Measurements from ENCODE around the gene COL17A1.
A peak's percentile ranks its signal among the peaks of the same experiment; 100 is the strongest.

Gene COL17A1

GRCh38 chr10:104085801-104086400 is at the start of gene COL17A1:
Gene COL17A1 (minus strand): TSS chr10:104085880. CDS start chr10:104080673, 5,207 bp downstream.
- no peak for DNase-seq

DNA sequence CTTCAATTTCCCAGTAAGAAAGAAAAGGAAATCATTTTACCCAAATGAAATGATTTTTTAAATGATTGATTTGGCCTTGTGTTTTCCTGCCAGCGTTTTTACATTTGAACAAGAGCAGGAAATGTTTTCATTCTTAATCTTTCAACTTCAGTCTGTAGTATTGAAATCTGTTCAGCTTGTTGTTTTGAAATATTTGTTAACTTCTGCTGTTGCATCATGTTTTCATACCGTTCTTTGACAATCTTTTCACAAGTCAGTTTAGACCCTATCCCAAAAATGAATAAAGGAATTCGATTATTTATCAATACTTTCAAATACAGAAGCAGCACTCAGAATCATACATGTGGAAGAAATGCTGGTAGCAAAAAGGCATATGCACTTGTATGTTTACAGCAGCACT is 44.4 kb upstream of the COL17A1 start:
- no peak for DNase-seq

GRCh38 chr10:104128214-104128613 is 42.5 kb upstream of the COL17A1 start:
- no peak for DNase-seq

DNA sequence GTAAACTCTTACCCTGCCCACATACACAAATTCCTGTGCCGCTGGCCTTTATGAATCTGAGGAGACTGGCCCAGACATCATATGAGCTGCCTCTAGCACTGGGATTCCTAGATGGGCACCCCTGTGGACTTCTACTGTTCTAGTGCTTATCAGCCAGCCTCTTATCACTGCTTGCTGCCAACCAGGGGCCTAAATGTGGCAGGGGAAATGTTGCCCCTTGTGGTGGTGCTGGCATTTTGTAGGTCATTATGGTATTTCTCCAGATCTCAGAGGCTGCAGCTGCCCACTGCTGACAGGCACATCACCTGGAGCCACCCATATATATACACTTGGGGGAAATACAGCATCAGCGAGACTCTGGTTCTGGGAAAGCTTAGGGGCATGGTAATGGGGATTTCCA is 41.7 kb upstream of the COL17A1 start:
- DNase-seq, result no peak

DNA sequence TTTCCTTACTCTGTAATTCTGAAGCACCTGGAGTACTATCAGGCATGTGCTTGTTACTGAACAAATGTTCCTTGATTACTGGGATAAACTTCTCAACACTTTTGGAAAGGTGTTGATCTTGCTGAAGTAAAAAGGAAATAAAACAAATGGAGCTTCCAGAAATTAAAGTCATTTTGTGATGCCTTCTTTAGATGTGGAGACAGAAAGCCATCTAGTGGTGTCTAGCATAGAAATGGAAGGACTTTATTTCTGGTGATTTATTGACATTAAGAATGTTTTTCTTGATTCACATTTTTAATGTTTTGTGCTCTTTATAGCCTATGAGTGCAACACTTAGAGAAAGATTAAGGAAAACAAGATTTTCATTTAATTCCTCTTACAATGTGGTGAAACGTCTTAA is 37.7 kb upstream of the COL17A1 start:
- no peak for DNase-seq

DNA sequence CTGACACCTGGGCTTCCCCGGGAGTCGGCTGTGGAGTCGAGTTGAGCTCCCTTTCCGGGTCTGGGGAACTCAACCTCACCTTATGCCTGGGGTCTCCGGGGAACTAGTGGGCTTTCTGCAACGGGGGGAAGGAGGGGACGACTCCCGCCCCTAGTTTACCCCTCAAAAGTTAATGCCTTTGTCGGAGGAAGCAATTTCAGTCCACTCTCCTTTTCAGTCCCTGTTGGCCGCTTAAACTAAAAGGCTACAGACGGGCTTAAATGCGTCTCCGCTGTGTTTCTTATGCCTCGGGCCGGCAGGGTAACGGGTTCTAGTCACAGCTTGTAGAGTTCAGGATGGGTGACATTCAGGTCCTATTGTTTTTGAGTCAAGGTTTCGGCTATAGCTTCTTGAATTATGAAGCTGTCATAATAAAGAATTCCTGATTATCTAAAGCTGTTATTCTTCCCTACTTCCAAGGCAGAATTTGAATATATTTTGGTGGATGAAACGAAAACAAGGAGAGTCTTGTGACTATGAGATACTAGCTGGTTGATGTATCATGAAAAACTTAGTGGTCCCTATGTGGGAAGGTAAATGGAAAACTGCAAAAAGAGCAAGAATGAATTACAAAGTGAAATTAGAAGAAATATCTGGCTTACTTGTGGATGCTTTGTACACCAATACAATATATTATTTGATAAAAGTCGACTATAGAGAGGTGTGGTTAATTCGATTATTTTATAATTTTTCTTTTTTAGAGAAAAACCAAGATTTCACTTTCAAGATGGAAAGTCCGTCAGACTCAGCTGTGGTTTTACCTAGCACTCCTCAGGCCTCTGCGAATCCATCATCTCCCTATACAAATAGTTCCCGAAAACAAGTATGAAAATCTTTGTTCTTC is 36.8 kb upstream of the COL17A1 start:
- DNase-seq, result no peak

GRCh38 chr10:104121485-104122224 is 36.0 kb upstream of the COL17A1 start, which contains the start of gene SFR1:
Gene SFR1 (plus strand): TSS chr10:104122171. CDS start chr10:104122184, 13 bp downstream.
- DNase-seq, result peak; percentile 99

- DNase-seq, result peak; percentile 84
Measured at GRCh38 chr10:104120903-104121484, 35.3 kb upstream of the COL17A1 start.

DNA sequence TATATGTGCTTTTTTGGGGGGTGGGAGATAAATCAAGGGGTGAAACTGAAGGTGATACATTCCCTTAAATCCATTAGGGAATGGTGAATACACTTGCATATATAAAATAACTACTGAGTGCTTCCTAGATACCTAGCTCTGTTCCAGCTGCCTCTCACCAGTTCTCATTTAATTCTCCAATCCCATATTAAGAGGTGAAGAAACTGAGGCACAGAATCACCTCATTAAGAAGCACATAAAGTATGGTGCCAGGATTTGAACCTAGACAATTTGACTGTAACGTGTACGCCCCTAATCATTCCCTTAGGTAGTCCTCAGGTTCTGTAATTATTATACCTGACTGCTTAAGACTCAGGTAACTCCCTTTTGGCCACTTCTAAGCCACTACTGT is 34.8 kb upstream of the COL17A1 start:
- DNase-seq, result no peak

- DNase-seq, result no peak
Measured at GRCh38 chr10:104119996-104120395, 34.3 kb upstream of the COL17A1 start.

DNA sequence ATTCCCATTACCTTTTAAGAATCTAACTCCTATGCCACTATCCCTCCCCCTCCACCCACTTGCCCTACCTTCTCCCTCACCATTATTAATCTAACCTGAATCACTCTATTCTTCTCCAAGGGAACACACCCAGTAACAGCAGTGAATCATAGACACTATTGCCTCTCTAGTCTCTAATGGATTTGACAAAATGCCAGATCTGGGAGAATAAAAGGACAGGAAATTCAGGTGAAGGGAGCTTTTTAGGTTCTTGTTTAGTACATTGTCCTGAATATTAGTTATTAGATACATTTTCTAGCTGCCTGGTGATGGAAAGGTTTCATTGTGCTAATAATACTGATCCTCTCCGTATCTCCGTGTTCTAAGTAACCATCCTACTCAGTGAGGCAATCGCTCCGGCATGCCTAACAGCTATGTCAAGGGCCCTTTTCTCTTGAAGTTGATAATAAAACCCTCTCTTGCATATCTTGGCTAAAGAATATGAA is 32.2 kb upstream of the COL17A1 start:
- DNase-seq, result no peak

DNA sequence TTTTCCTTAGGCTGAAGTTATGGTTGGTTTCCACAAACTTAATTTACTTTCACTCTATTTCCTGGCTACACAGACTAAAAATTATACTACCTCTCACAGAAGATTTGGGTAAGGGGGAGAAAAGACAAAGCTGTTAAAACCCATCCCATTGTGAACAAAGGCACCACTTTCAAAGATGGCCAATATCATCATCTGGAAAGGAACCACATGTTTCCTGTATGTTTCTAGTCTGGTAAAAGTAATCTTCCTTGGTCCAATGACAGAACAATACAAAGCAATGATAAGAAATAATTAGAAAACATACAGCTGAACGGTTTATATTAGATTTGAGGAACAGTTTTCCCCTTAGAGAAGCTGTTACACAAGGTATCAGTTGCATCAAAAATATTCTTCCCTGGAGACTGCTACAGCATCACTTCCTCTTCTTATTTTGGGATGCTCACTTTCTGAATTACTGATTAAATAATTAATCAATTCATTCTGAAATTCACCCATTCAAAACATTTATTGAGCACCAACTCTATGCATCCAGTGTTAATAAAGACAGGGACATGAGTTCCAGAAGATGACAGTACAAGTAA is 27.8 kb upstream of the COL17A1 start:
- no peak for DNase-seq

DNA sequence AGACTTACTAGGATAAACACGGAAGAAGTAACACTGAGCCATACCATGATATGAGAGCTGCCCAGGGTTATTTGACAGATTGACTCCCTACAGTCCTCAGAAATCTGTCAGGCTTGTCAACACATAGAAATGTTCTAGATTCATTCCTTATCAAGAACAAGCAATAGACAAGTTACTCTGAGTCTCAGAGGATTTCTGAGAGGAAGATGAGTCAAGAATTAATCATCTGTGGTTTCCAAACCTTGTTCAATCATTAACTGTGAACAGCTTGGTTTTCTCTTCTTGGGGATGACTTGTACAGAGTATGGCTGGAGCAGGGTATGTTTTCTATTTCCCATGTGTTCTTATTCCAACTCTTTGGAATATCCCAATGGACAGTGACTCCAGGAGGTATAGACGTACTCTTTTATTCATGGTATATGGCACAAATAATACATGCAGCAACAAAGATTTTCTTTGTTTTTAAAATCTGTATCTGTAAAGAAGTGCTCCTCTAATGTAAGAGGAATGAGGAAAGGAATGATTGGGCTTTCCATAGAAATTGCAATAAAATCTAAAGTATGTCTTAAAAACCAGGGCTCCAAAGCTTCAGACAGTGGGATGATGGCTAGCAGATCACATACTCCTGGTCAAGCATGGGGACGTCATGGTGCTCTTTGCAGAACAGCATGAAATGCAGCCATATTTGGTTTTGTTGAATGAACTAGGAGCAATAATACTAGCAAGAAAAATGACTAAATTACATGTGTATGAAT is 24.4 kb upstream of the COL17A1 start:
- no peak for DNase-seq

GRCh38 chr10:104104926-104105325 is 19.2 kb upstream of the COL17A1 start:
- DNase-seq, result no peak

- DNase-seq, result no peak
Measured at GRCh38 chr10:104104418-104104817, 18.7 kb upstream of the COL17A1 start.

DNA sequence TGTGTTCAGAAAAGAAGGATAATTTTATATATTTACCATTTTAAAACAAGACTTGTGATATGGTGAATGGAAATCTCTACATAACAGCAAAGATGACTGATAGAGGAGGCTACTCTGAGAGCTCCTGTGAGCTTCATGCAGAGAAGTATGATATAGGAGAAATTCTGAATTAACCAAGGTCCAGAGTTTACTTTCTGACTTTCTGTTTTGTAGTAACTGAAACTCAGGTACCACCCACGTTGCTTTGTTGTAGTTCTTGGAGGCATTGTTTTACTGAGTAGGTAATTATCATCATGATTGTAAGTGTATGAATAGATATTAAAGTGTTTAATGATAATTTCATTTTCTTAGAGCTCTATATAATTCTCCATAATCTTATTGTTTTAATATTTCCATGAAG is 18.3 kb upstream of the COL17A1 start:
- DNase-seq, result no peak

- DNase-seq, result no peak
Measured at GRCh38 chr10:104101902-104102301, 16.2 kb upstream of the COL17A1 start.

GRCh38 chr10:104100795-104101194 is 15.1 kb upstream of the COL17A1 start:
- no peak for DNase-seq

DNA sequence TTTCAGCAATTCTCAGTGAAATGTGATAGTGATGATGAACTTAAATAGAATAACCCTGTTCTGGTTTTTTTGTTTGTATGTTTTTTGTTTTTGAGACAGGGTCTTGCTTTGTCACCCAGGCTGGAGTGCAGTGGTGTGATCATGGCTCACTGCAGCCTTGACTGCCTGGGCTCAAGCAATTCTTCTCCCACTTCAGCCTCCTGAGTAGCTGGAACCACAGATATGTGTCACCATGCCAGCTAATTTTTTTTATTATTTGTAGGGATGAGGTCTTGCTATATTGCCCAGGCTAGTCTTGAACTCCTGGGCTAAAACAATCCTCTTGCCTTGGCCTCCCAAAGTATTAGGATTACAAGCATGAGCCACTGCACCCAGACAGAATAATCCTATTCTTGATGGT is 14.3 kb upstream of the COL17A1 start:
- no peak for DNase-seq

- DNase-seq, result no peak
Measured at GRCh38 chr10:104099269-104099668, 13.6 kb upstream of the COL17A1 start.

DNA sequence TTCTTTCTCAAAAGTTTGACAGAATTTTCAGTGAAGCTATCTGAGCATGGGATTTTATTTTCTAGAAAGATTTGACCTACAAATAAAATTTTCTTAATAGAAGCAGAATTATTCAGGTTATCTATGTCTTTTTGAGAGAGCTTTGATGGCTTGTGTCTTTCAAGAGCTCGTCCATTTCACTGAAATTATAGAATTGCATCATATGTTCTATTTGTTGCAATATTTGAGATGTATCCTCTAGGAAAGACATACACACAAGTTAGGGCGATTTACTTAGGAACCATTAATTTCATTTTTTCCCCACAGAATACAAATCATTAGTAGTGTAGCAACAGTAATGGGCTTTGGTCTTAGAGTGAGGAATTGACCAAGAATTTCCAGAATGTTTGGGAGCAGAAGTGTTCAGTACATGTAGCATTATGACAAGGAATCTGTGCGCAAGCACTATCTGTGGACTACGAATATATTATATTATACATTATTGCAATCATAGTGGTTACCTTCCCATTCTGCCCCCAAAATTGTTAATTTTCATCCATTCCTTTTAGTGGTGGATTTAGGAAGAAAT is 12.8 kb upstream of the COL17A1 start:
- no peak for DNase-seq

DNA sequence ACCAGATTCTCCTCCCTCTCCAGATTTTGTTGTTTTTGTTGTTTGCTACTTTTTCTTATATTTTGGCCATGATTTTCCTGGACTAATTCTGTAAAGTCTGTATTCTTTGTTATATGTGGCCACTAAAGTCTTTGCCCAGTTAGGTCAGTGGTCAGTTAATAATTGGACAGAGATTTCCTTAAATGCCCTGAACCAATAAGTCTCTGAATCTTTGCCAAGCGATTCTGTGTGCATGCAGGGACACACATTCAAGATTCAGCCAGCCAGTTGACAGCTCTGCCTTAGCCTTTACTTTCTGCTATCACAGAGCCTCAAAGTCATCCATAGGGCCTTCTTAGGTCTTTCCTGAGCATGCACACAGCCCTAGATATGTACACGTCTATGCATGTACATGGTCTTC is 11.0 kb upstream of the COL17A1 start:
- DNase-seq, result no peak
